Epithelial cell of proximal tubule (primary cell): ENCODE data around the gene IL1RAPL2. TPM values are rescaled to one million over a fixed set of nuclear protein-coding genes. Genes with fewer than 3 reads are reported as not detected.

Experiments
- DNase-seq: peaks from one replicate; pipeline ENCODE4 v3.0.0-alpha.2; 2011; ENCODE audit warnings: low read depth
- H3K4me3 ChIP-seq: 2 replicates; pipeline ENCODE4 v1.5.1; 2011; ENCODE audit warnings: low read depth, mild to moderate bottlenecking, low read length
- total RNA-seq: library from RNA; depleted of rRNA; stranded (reverse); fragments of >200 nt; gene quantifications from 2 replicates; pipeline ENCODE4 v1.2.3, GENCODE V29; 2015
- TF ChIP-seq, protein P1 (sequence below): conservative IDR thresholded peaks from 2 replicates; pipeline ENCODE4 v1.5.1; 2012; ENCODE audit warnings: low read depth, mild to moderate bottlenecking, low read length

The IL1RAPL2 gene
- total RNA-seq, 1 donor from 2014 or later: not detected

DNA sequence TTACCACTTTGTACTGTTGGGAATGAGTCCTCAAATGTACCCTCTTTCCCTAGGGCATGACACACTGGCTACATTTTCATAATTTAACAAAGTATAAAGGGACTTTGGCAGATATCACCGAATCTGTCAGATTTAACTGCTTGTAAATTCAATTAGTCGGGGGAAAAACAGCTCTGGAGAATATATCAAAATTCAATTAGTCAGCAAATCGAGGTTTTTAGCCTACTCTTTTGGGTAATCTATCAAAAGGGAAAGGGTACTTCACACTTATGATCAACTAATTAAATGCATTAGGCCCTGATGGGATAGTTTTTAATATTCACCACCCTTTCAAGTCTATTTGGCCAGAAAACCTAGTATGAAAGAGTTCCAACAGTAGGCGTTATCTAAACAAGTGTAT lies 141.0 kb downstream of the IL1RAPL2 start:
- TF ChIP-seq, protein P1, sequence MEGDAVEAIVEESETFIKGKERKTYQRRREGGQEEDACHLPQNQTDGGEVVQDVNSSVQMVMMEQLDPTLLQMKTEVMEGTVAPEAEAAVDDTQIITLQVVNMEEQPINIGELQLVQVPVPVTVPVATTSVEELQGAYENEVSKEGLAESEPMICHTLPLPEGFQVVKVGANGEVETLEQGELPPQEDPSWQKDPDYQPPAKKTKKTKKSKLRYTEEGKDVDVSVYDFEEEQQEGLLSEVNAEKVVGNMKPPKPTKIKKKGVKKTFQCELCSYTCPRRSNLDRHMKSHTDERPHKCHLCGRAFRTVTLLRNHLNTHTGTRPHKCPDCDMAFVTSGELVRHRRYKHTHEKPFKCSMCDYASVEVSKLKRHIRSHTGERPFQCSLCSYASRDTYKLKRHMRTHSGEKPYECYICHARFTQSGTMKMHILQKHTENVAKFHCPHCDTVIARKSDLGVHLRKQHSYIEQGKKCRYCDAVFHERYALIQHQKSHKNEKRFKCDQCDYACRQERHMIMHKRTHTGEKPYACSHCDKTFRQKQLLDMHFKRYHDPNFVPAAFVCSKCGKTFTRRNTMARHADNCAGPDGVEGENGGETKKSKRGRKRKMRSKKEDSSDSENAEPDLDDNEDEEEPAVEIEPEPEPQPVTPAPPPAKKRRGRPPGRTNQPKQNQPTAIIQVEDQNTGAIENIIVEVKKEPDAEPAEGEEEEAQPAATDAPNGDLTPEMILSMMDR: no peak
- no peak for DNase-seq
- no peak overlapping the region for H3K4me3 ChIP-seq

DNA sequence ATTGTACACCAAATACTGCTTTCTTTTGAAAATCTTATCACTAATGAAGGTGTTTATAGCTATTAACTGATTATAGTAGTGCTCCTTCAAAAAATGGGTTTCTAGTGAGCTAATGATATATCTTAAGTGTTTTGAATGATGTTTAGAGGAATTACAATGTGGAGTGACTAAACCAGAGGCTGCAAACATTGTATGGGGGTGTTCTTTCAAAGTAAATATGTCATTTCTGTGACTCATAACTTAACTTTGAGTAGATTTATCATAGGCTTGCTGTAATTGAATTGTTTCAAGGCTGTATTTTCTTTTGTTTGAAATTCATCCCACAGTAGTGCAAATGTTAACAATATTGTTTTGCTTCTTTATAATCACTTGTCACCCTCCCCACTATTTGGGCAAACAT lies 141.6 kb downstream of the IL1RAPL2 start:
- TF ChIP-seq, protein P1: no peak
- no peak overlapping the region for H3K4me3 ChIP-seq
- DNase-seq: no peak

DNA sequence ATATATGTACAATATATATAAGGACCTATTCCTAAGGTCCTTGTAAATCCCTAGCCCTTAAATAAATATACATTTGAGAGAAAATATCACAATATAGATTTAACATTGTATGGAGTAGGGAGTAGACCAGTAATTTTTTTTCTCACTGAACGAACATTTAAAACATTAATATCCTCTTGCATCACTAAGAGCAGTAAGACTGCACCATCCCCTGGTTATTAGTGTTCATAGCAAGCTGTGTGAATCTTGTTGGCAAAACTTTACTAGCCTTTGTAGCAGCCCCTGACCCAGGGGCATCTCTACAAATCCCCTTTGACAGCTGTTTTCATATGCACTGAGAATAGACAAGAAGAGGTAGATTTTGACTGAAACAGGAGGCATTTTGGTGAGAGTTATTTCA lies 146.5 kb downstream of the IL1RAPL2 start:
- no peak for DNase-seq
- TF ChIP-seq, protein P1: peak; percentile 52
- H3K4me3 ChIP-seq: no peak overlapping the region

DNA sequence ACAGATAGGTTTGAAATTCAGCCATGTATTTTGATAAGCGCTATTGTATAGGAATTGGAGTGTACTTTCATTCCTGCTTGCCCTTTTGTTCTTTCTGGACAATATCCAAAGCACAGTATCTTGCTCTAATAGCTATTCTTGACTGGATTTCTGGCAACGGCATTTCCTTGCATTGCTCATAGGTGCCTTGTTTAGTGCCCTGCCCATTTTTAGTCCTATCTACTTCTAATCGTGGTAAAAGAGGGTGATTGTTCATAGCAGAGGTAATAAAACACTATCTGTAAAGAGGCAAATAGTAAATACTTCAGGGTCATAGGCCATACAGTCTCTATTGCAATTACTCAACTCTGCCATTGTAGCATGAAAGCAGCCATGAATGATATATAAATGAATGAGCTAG lies 155.9 kb downstream of the IL1RAPL2 start:
- H3K4me3 ChIP-seq: no peak overlapping the region
- TF ChIP-seq, protein P1: no peak
- no peak for DNase-seq

DNA sequence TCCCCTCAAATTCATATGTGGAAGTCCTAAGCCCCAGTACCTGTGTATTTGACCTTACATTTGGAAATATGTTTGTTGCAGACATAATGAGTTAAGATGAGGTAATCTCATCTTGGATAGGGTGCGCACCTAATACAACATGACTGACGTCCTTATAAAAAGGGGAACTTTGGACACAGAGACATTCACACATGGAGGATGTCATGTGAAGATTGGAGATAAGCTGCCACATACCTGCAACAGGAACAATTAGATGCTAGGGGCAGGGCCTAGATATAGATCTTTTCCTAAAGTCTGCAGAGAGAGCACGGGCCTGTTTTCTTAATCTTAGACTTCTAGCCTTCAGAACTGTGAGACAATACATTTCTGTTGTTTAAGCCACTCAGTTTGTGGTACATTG lies 162.5 kb downstream of the IL1RAPL2 start:
- H3K4me3 ChIP-seq: no peak overlapping the region
- DNase-seq: no peak
- TF ChIP-seq, protein P1: no peak

DNA sequence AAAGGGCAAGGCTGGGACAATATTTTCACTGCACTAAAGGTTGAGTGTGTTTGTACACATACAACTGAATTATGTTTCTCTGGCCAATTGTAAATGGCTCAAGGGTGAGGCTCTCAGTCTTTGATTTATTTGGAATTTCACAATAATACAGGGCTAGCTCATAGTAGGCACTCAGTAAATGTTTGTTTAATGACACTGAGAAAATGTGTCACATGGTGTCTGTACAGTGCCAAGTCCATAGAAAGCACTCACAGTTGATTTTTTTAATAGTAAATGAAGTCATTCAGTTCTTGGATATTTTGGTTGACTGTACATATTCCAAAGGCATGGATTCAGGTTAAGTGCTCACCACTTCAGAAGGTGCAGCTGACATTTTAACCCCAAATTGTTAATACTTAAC lies 176.4 kb downstream of the IL1RAPL2 start:
- DNase-seq: peak; percentile 27
- no peak overlapping the region for H3K4me3 ChIP-seq
- TF ChIP-seq, protein P1: no peak

DNA sequence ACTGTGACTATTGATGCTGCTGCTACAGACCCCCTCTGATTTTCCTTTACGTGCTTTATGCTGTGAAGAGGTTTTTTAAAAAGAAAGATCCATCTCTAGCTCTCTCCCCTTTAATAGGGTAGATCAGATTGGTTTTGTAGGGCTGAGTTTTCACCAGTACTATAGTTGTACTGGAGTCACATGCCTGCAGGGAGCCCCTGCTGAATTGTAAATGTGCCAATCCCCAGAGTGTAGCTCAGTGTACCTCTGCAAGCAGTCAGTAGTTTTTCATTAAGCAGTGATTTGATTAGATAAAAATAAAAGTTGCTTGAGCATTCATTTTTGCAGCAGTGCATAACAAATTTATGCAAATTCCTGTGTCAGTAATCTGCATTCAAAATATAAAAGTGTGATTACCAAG lies 179.2 kb downstream of the IL1RAPL2 start:
- DNase-seq: no peak

More for the DNA sequence above, 179.2 kb downstream of the IL1RAPL2 start:
- H3K4me3 ChIP-seq: no peak overlapping the region
- TF ChIP-seq, protein P1: no peak
